Measurements from ENCODE around the gene DNTTIP2. TPM values are rescaled to one million over a fixed set of nuclear protein-coding genes. Genes with fewer than 3 reads are reported as not detected.

DNTTIP2 gene
- total and polyA plus RNA-seq, 9 of the 15 experiments (the other 6 are each of a cell fraction or from before 2014, with no cell fraction given), result 50.4 to 138 (median 97.0) TPM

DNA sequence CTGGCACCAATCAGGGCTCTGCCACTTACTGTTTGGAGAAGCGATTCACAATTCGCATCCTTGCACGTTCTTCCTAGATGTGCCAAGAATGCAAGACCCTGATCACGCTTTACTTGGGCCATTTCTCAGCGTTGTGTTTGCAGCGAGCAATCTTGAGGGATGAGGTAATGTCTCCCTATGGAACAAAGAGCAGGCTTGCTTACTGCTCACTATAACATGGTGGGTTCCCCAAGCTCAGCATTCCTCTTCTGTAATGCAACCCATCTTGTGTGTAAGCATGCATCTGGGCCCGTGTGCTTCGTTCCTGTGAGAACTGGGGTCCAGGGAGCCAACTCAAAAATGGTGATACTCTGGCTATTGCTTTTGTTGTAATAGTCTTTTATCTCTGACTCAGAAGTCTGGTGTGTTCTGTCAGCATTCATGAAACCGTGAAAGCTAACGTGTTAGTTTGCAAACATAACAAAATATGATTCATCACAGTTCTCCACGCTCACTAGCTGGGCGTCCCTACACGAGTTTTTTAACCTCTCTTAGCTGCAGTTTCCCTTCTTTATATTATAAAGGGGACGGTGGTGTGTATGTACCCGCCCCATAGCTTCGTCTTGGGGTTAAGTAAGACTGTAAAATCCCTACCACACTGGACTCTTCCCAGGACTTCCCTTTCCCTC is 33.3 kb downstream of the DNTTIP2 start (continued):
- TF ChIP-seq, protein P1, sequence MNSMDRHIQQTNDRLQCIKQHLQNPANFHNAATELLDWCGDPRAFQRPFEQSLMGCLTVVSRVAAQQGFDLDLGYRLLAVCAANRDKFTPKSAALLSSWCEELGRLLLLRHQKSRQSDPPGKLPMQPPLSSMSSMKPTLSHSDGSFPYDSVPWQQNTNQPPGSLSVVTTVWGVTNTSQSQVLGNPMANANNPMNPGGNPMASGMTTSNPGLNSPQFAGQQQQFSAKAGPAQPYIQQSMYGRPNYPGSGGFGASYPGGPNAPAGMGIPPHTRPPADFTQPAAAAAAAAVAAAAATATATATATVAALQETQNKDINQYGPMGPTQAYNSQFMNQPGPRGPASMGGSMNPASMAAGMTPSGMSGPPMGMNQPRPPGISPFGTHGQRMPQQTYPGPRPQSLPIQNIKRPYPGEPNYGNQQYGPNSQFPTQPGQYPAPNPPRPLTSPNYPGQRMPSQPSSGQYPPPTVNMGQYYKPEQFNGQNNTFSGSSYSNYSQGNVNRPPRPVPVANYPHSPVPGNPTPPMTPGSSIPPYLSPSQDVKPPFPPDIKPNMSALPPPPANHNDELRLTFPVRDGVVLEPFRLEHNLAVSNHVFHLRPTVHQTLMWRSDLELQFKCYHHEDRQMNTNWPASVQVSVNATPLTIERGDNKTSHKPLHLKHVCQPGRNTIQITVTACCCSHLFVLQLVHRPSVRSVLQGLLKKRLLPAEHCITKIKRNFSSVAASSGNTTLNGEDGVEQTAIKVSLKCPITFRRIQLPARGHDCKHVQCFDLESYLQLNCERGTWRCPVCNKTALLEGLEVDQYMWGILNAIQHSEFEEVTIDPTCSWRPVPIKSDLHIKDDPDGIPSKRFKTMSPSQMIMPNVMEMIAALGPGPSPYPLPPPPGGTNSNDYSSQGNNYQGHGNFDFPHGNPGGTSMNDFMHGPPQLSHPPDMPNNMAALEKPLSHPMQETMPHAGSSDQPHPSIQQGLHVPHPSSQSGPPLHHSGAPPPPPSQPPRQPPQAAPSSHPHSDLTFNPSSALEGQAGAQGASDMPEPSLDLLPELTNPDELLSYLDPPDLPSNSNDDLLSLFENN (IDR thresholded peaks at IDR 0.05; ENCODE audit: low read depth in 2 of 2, low read length in 2 of 2), result no peak
- TF ChIP-seq SIN3B (IDR thresholded peaks at IDR 0.05; ENCODE audit: low read depth) (no peak), PTRF (tag; IDR thresholded peaks at IDR 0.05) (0 out of 2 replicates have a peak, but pooled peaks have one; percentile 10)

DNA sequence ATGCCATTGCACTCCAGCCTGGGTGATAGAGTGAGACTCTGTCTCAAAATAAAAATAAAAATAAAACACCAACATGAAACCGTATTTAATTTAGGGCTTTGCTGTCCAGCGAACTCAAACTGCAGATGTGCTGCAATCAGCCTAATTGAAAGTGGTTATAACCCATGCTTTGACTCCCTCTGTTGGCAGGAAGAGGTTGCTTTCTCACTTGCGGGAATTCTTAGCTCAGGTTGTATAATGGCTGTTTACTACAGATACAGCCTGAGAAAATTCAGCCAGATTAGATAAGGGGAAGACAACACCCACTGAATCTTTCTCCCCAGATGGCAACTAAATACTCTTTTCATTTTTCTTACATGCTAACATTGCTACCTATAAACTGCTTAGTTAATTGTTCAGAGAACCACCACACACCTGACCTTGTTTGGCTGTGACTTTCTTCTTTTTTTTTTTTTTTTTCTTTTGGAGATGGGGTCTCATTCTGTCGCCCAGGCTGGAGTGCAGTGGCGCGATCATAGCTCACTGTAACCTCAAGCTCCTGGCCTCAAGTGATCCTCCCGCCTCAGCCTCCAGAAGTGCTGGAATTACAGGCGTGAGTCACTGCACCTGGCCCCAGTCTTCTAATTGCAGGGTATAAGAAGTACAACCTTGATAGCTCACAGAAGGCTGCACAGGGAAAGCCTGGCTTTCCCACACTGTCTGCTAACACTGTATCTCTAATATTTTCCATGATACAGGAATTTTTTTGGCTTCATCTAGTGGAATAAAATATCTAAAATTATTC is 34.6 kb downstream of the DNTTIP2 start:
- H3K4me3 ChIP-seq, result no peak overlapping the region
- H3K9ac ChIP-seq (ENCODE audit: insufficient read depth in 1 of 2, low read depth in 2 of 2, low read length in 2 of 2), result no peak overlapping the region
- ChIA-PET POLR2A (interaction anchor here (0.6 to 1.9 kb wide), 5 partner anchors 27 to 520 kb away, joined by 3 to 11 read pairs (median 3); no protein-coding TSS in a partner anchor), CTCF (ENCODE audit: low intra/inter-chr PET ratio) (interaction anchor here (0.5 to 3.2 kb wide), 6 partner anchors 26 to 482 kb away, joined by 3 to 31 read pairs (median 4); no protein-coding TSS in a partner anchor)
- BruUV-seq (replicated peaks), result no TSS peak
- 20% methylated on average over 8 of the region's 8 CpGs for WGBS (ENCODE audit: insufficient coverage, low coverage, missing lambda C conversion rate)
- FAIRE-seq (peak; percentile 97), DNase-seq (ENCODE audit: extremely low read depth in 1 of 4, low spot score in 3 of 4) (peak; percentile 65 to 82 (median 69)), ATAC-seq (peak; percentile 34)
- peaks cover 13 to 21% of the 10 kb centered on the region in 2 experiments; a peak in 4 of 5 replicates for H3K4me1 ChIP-seq (replicated peaks in 1 of 2; ENCODE audit: control insufficient read depth in 2 of 2, insufficient read depth in 2 of 2, low read length in 2 of 2)
- H3K27ac ChIP-seq (ENCODE audit: extremely low read depth, low read depth, low read length), result no peak overlapping the region
- no peak overlapping the region; the same call in 1 of the 2 replicates for H3K4me2 ChIP-seq (ENCODE audit: insufficient read depth, low read length)
- no peaks in the 10 kb centered on the region for H3K9me3 ChIP-seq (replicated peaks; ENCODE audit: control insufficient read depth, insufficient read depth, low read depth, low read length)
- H3K27me3 ChIP-seq (ENCODE audit: control insufficient read depth in 2 of 2, insufficient read depth in 2 of 2, low read length in 2 of 2), result no peaks in the 10 kb centered on the region
- H3K36me3 ChIP-seq (ENCODE audit: control insufficient read depth, insufficient read depth, low read length), result no peaks in the 10 kb centered on the region
- H4K20me1 ChIP-seq (replicated peaks; ENCODE audit: control insufficient read depth, insufficient read depth, low read length), result no peaks in the 10 kb centered on the region
- H3K9me1 ChIP-seq (ENCODE audit: control insufficient read depth, insufficient read depth, low read length), result no peaks in the 10 kb centered on the region
- intact Hi-C loops (cut with micrococcal nuclease) (loop anchor here (1.0 to 5.0 kb wide), 5 partner anchors 30 to 540 kb away; no protein-coding TSS in a partner anchor), in situ Hi-C loops (cut with MboI) (no loop called here)
- no peaks in the 10 kb centered on the region for H3K79me2 ChIP-seq (ENCODE audit: control insufficient read depth, insufficient read depth, low read length)
- H2AFZ ChIP-seq (ENCODE audit: low read depth, low read length), result 0 out of 2 replicates have a peak overlapping the region, but pooled peaks have one; percentile 53
- TF ChIP-seq CEBPG (CRISPR knock-in tag; IDR thresholded peaks at IDR 0.05) (no peak; the same call in 1 of the 2 replicates), CEBPG (tag; conservative IDR thresholded peaks at IDR 0.05 in 1 of 2, IDR thresholded peaks at IDR 0.05 in 1 of 2) (peak; percentile 30 to 80; a peak in 3 of 4 replicates), HDAC6 (IDR thresholded peaks at IDR 0.05; ENCODE audit: low read depth, low read length) (no peak), ZSCAN32 (CRISPR knock-in tag; IDR thresholded peaks at IDR 0.05) (no peak), RAD21 (CRISPR knock-in tag; conservative IDR thresholded peaks at IDR 0.05 in 1 of 2, IDR thresholded peaks at IDR 0.05 in 1 of 2) (peak; percentile 89 to 90), ZNF12 (CRISPR knock-in tag; IDR thresholded peaks at IDR 0.05) (no peak), ZNF764 (CRISPR knock-in tag; IDR thresholded peaks at IDR 0.05; ENCODE audit: low read depth) (no peak), BHLHE40 (IDR thresholded peaks at IDR 0.05; ENCODE audit: low read length) (peak; percentile 44; the same call in 1 of the 2 replicates), JUND (IDR thresholded peaks at IDR 0.05; ENCODE audit: borderline replicate concordance, low read depth, low read length) (0 out of 2 replicates have a peak, but pooled peaks have one; percentile 7), JUND (tag; IDR thresholded peaks at IDR 0.05; ENCODE audit: borderline replicate concordance, low read depth, low read length) (no peak; the same call in 2 of the 3 replicates), TRIM24 (IDR thresholded peaks at IDR 0.05) (peak in 1 of 2 experiments; percentile 17; a peak in 1 of 4 replicates), GABPB1 (CRISPR knock-in tag; IDR thresholded peaks at IDR 0.05) (no peak), HIVEP1 (CRISPR knock-in tag; IDR thresholded peaks at IDR 0.05) (no peak)

Data from K562 (cell line).